Loucy (cell line): ENCODE data around the gene RPA3.

Experiments used
- H2AFZ ChIP-seq: fragments of 200-600 bp; sonication (generic); 2 replicates; pipeline ENCODE4 v1.6.0; 2016; ENCODE audit warnings: antibody characterized with exemption, mild to moderate bottlenecking, low read length, moderate library complexity
- H3F3A ChIP-seq: fragments of 200-600 bp; 2 replicates; pipeline ENCODE4 v1.6.0; 2016; ENCODE audit warnings: antibody characterized with exemption, low read depth, mild to moderate bottlenecking
- H3K27me3 ChIP-seq: fragments of 200-600 bp; sonication (generic); 2 replicates; pipeline ENCODE4 v1.6.1; 2014; ENCODE audit warnings: low read length, mild to moderate bottlenecking; ENCODE audit not compliant: insufficient read depth, poor library complexity, severe bottlenecking
- H3K36me3 ChIP-seq: fragments of 200-600 bp; sonication (generic); 2 replicates; pipeline ENCODE4 v1.6.1; 2016; ENCODE audit warnings: low read length; ENCODE audit not compliant: insufficient read depth
- H3K4me1 ChIP-seq: fragments of 200-600 bp; sonication (generic); 2 replicates; pipeline ENCODE4 v1.5.1; 2014; ENCODE audit warnings: low read length, mild to moderate bottlenecking; ENCODE audit not compliant: insufficient read depth, poor library complexity, severe bottlenecking
- H3K4me2 ChIP-seq: fragments of 200-600 bp; sonication (generic); 2 replicates; pipeline ENCODE4 v1.6.0; 2014; ENCODE audit warnings: antibody characterized with exemption, low read length, low read depth, mild to moderate bottlenecking; ENCODE audit not compliant: poor library complexity, severe bottlenecking
- H3K4me3 ChIP-seq: fragments of 200-600 bp; sonication (generic); 2 replicates; pipeline ENCODE4 v1.5.1; 2014; ENCODE audit warnings: low read length, mild to moderate bottlenecking, mixed read lengths; ENCODE audit not compliant: poor library complexity, severe bottlenecking
- H3K79me2 ChIP-seq: fragments of 200-600 bp; sonication (generic); 2 replicates; pipeline ENCODE4 v1.6.1; 2014; ENCODE audit warnings: low read length; ENCODE audit not compliant: insufficient read depth
- H3K9ac ChIP-seq: fragments of 200-600 bp; sonication (generic); 2 replicates; pipeline ENCODE4 v1.6.0; 2014; ENCODE audit warnings: mild to moderate bottlenecking, low read depth, low read length, moderate library complexity; ENCODE audit not compliant: poor library complexity, severe bottlenecking
- H3K9me2 ChIP-seq: fragments of 200-600 bp; sonication (generic); replicated peaks from 2 replicates; pipeline ENCODE4 v1.6.1; 2016; ENCODE audit warnings: low read depth, low read length, mixed read lengths
- H3K9me3 ChIP-seq: fragments of 200-600 bp; sonication (generic); 2 replicates; pipeline ENCODE4 v1.6.1; 2014; ENCODE audit warnings: mild to moderate bottlenecking, antibody characterized with exemption, low read length, low read depth; ENCODE audit not compliant: insufficient read depth
- H4K20me1 ChIP-seq: fragments of 200-600 bp; sonication (generic); 2 replicates; pipeline ENCODE4 v1.6.0; 2014; ENCODE audit warnings: antibody characterized with exemption, low read length, mild to moderate bottlenecking; ENCODE audit not compliant: insufficient read depth, poor library complexity, severe bottlenecking
- CTCF ChIP-seq: fragments of 200-600 bp; sonication (generic); conservative IDR thresholded peaks from 2 replicates; pipeline ENCODE4 v1.5.1; 2014; ENCODE audit warnings: mild to moderate bottlenecking, antibody characterized with exemption, low read length
- EZH2phosphoT487 ChIP-seq: fragments of 200-600 bp; IDR thresholded peaks from 2 replicates; pipeline ENCODE4 v1.6.1; 2018; ENCODE audit warnings: antibody characterized with exemption, mild to moderate bottlenecking, moderate library complexity, borderline replicate concordance

The RPA3 gene

GRCh38 chr7:7745258-7745657, 26.9 kb upstream of the RPA3 start:
- no peaks in the 10 kb centered on the region for H3K36me3 ChIP-seq
- no peaks in the 10 kb centered on the region for H4K20me1 ChIP-seq
- H3K9me3 ChIP-seq, result no peaks in the 10 kb centered on the region
- H3F3A ChIP-seq, result peaks cover 6% of the 10 kb centered on the region; the same call in 1 of the 2 replicates
- H3K9me2 ChIP-seq, result no peaks in the 10 kb centered on the region
- H3K9ac ChIP-seq, result peak overlapping the region; percentile 61
- TF ChIP-seq EZH2phosphoT487, result no peak
- peak overlapping the region; percentile 44; the same call in 1 of the 2 replicates for H2AFZ ChIP-seq
- no peaks in the 10 kb centered on the region for H3K27me3 ChIP-seq
- no peaks in the 10 kb centered on the region for H3K79me2 ChIP-seq
- peak overlapping the region; percentile 58 for H3K4me3 ChIP-seq
- H3K4me2 ChIP-seq, result peak overlapping the region; percentile 69
- peaks cover 34% of the 10 kb centered on the region for H3K4me1 ChIP-seq

- no peaks in the 10 kb centered on the region for H3K36me3 ChIP-seq
- peaks cover 6% of the 10 kb centered on the region; the same call in 1 of the 2 replicates for H3F3A ChIP-seq
- H3K4me2 ChIP-seq, result no peak overlapping the region
- no peaks in the 10 kb centered on the region for H3K9me2 ChIP-seq
- H3K27me3 ChIP-seq, result no peaks in the 10 kb centered on the region
- no peak overlapping the region for H3K4me3 ChIP-seq
- no peak overlapping the region for H2AFZ ChIP-seq
- H3K79me2 ChIP-seq, result no peaks in the 10 kb centered on the region
- peaks cover 44% of the 10 kb centered on the region for H3K4me1 ChIP-seq
- no peaks in the 10 kb centered on the region for H4K20me1 ChIP-seq
- H3K9ac ChIP-seq, result no peak overlapping the region
- no peaks in the 10 kb centered on the region for H3K9me3 ChIP-seq
- TF ChIP-seq CTCF (peak; percentile 18), EZH2phosphoT487 (no peak)
These were observed 23.8 kb upstream of the RPA3 start for GRCh38 chr7:7742223-7742622.

GRCh38 chr7:7740037-7740355, 21.6 kb upstream of the RPA3 start:
- H3K9me2 ChIP-seq, result no peaks in the 10 kb centered on the region
- no peaks in the 10 kb centered on the region for H3K27me3 ChIP-seq
- H2AFZ ChIP-seq, result no peak overlapping the region
- no peaks in the 10 kb centered on the region for H3K36me3 ChIP-seq
- H3K4me1 ChIP-seq, result peaks cover 26% of the 10 kb centered on the region
- H3K9ac ChIP-seq, result no peak overlapping the region
- no peaks in the 10 kb centered on the region for H3K9me3 ChIP-seq
- no peaks in the 10 kb centered on the region for H4K20me1 ChIP-seq
- H3K4me3 ChIP-seq, result no peak overlapping the region
- H3F3A ChIP-seq, result no peaks in the 10 kb centered on the region
- TF ChIP-seq EZH2phosphoT487 (no peak), CTCF (no peak)
- no peak overlapping the region for H3K4me2 ChIP-seq
- H3K79me2 ChIP-seq, result no peaks in the 10 kb centered on the region

DNA sequence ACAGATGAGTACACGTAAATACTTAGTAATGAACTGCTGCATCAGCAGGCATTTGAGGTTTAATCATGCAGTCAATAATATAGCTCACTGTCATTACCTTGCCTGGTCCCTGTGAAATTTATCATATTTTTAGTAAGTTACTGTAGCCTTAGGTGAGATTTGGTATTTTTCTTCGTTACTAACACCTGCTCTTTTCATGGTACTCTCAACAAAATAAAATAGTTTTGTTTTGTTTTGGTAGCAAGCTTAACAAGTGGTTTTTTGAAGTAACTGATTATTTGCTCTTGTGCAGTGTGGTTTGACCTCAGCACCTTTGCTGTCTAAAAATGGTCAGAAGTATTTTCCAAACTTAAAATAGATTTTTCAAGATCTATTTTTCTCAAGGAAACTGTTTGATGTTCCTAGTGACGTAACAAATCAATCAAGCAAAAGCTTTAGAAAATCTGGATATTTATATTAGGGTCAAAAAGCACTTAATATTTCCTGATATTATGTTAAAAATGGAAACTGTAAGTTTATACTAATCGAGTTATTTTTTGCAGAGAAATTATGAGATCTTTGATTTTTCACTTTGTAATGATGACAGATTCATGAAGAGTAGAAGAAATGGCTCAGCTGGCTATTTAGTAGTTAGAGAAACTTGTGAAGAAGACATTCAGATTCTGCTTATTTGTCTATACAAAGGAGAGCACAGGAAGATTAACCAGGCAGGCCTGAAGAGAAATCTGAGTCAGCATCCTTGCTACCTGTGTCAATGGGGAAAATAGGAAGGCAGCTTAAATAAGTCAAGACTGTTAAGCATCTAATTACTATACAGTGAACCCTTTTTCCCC, 21.0 kb upstream of the RPA3 start:
- H3K4me2 ChIP-seq, result no peak overlapping the region

More for the DNA sequence above, 21.0 kb upstream of the RPA3 start:
- Histone ChIP-seq H3K36me3 (no peaks in the 10 kb centered on the region), H3K27me3 (no peaks in the 10 kb centered on the region), H3F3A (no peaks in the 10 kb centered on the region), H3K79me2 (no peaks in the 10 kb centered on the region), H3K9me3 (no peaks in the 10 kb centered on the region), H2AFZ (no peak overlapping the region), H3K4me1 (peaks cover 23% of the 10 kb centered on the region), H4K20me1 (no peaks in the 10 kb centered on the region), H3K4me3 (no peak overlapping the region), H3K9me2 (no peaks in the 10 kb centered on the region), H3K9ac (no peak overlapping the region)
- TF ChIP-seq CTCF (no peak), EZH2phosphoT487 (no peak)
